Keratinocyte (primary cell): Measurements from ENCODE around the gene SMIM36. TPM values are rescaled to one million over a fixed set of nuclear protein-coding genes. Genes with fewer than 3 reads are reported as not detected.

Source experiments
- DNase-seq: peaks from one replicate; pipeline ENCODE4 v3.0.0-alpha.2; 2011; ENCODE audit warnings: low read depth, missing footprints, low spot score
- FAIRE-seq: peaks from 2 replicates; lab custom pipeline; 2011; peaks lifted over from hg19 to GRCh38; lab: Jason Lieb, UNC
- H2AFZ ChIP-seq: 2 replicates; pipeline ENCODE4 v1.6.0; 2012; ENCODE audit warnings: low read length, control low read depth, inconsistent platforms; ENCODE audit not compliant: control insufficient read depth
- H3K27ac ChIP-seq: 2 replicates; pipeline ENCODE4 v1.5.1; 2011; ENCODE audit warnings: low read length; ENCODE audit not compliant: control insufficient read depth, insufficient read depth
- H3K27me3 ChIP-seq: 3 replicates; pipeline ENCODE4 v1.6.0; 2011; ENCODE audit warnings: low read length; ENCODE audit not compliant: control insufficient read depth, insufficient read depth; ENCODE audit errors: extremely low read depth
- H3K36me3 ChIP-seq, 2 experiments: 2 replicates in 1 of 2; 3 replicates in 1 of 2; pipeline ENCODE4 v1.5.1; 2011; ENCODE audit warnings: low read length in 2 of 2, mild to moderate bottlenecking in 1 of 2; ENCODE audit not compliant: control insufficient read depth in 2 of 2, insufficient read depth in 2 of 2; ENCODE audit errors: extremely low read depth in 1 of 2
- H3K4me1 ChIP-seq: 3 replicates; pipeline ENCODE4 v1.5.1; 2011; ENCODE audit warnings: low read length; ENCODE audit not compliant: control insufficient read depth, insufficient read depth; ENCODE audit errors: extremely low read depth
- H3K4me2 ChIP-seq: 3 replicates; pipeline ENCODE4 v1.6.0; 2011; ENCODE audit warnings: low read depth, low read length; ENCODE audit not compliant: control insufficient read depth, insufficient read depth; ENCODE audit errors: extremely low read depth
- H3K4me3 ChIP-seq, 3 experiments: fragments of 200-600 bp in 1 of 3; sonication (generic) in 1 of 3; 2 replicates in 2 of 3; 3 replicates in 1 of 3; pipeline ENCODE4 v1.5.1; 2011 to 2016; ENCODE audit warnings: low read length in 3 of 3, mild to moderate bottlenecking in 3 of 3, control low read depth in 2 of 3, inconsistent platforms in 1 of 3, low read depth in 1 of 3, mixed read lengths in 1 of 3, mixed run types in 1 of 3, moderate library complexity in 1 of 3; ENCODE audit not compliant: control insufficient read depth in 2 of 3, insufficient read depth in 2 of 3; ENCODE audit errors: extremely low read depth in 1 of 3
- H3K79me2 ChIP-seq: 2 replicates; pipeline ENCODE4 v1.6.0; 2012; ENCODE audit warnings: low read length; ENCODE audit not compliant: control insufficient read depth, insufficient read depth
- H3K9ac ChIP-seq: 3 replicates; pipeline ENCODE4 v1.6.0; 2011; ENCODE audit warnings: low read length; ENCODE audit not compliant: control insufficient read depth, insufficient read depth; ENCODE audit errors: extremely low read depth
- H3K9me1 ChIP-seq: 3 replicates; pipeline ENCODE4 v1.6.0; 2011; ENCODE audit warnings: low read length; ENCODE audit not compliant: control insufficient read depth, insufficient read depth; ENCODE audit errors: extremely low read depth
- H3K9me3 ChIP-seq: 2 replicates; pipeline ENCODE4 v1.5.1; 2012; ENCODE audit warnings: low read depth, low read length; ENCODE audit not compliant: control insufficient read depth
- H4K20me1 ChIP-seq: 3 replicates; pipeline ENCODE4 v1.6.0; 2011; ENCODE audit warnings: low read length; ENCODE audit not compliant: control insufficient read depth, insufficient read depth; ENCODE audit errors: extremely low read depth
- CTCF ChIP-seq, 3 experiments: IDR thresholded peaks in 1 of 3; conservative IDR thresholded peaks in 1 of 3; optimal IDR thresholded peaks in 1 of 3; 2 replicates in 2 of 3; 3 replicates in 1 of 3; pipeline versions ENCODE3 to v1.5.1; 2011; ENCODE audit warnings: low read length in 3 of 3, mild to moderate bottlenecking in 3 of 3, moderate library complexity in 2 of 3, control low read depth in 1 of 3, inconsistent platforms in 1 of 3; ENCODE audit not compliant: insufficient read depth in 2 of 3; ENCODE audit errors: extremely low read depth in 1 of 3
- EZH2 ChIP-seq: IDR thresholded peaks from one replicate; pipeline ENCODE4 v1.6.1; 2012; ENCODE audit warnings: inconsistent platforms, mild to moderate bottlenecking, low read length, moderate library complexity
- dilution Hi-C: fragments of 300-500 bp; cut with MboI; formaldehyde crosslinking; loops from one replicate; pipeline ENCODE4 v1.7.0; 2020; ENCODE audit warnings: low sequenced_read_pairs; ENCODE audit not compliant: extremely low pct_ligation_motif_present
- polyA plus RNA-seq, 5 experiments: library from polyadenylated mRNA; depleted of rRNA in 3 of 5; stranded (reverse) in 3 of 5; stranded (forward) in 1 of 5; unstranded in 1 of 5; fragments of >200 nt; gene quantifications; 1 replicate in 1 of 5; 2 replicates in 3 of 5; 3 replicates in 1 of 5; pipeline versions ENCODE4 v1.2.1 to v1.2.3, GENCODE V29; 2011 to 2012; ENCODE audit warnings: missing spikeins in 2 of 5, low read depth in 1 of 5, low replicate concordance in 1 of 5

The SMIM36 gene
- polyA plus RNA-seq, 1 donor (not counting 4 experiments of a cell fraction or from before 2014, with no cell fraction given) = not detected

GRCh38 chr17:55442953-55443683 lies 68.1 kb downstream of the SMIM36 start:
- no peak for DNase-seq
- Histone ChIP-seq H3K79me2 (no peaks in the 10 kb centered on the region), H3K9me3 (no peaks in the 10 kb centered on the region), H3K9ac (no peak overlapping the region), H4K20me1 (no peaks in the 10 kb centered on the region), H3K36me3 (no peaks in the 10 kb centered on the region), H3K4me1 (peaks cover 6% of the 10 kb centered on the region), H3K27ac (no peak overlapping the region), H3K4me3 (no peak overlapping the region), H3K9me1 (no peaks in the 10 kb centered on the region), H3K27me3 (no peaks in the 10 kb centered on the region), H2AFZ (no peak overlapping the region), H3K4me2 (no peak overlapping the region)
- TF ChIP-seq EZH2 (no peak), CTCF (optimal IDR thresholded peaks at IDR 0.05 in 1 of 3, IDR thresholded peaks at IDR 0.05 in 1 of 3, conservative IDR thresholded peaks at IDR 0.05 in 1 of 3; ENCODE audit: extremely low read depth in 1 of 3, insufficient read depth in 2 of 3, low read length in 3 of 3) (no peak)
- dilution Hi-C loops = no loop called here
- FAIRE-seq = no peak

GRCh38 chr17:55442462-55442861 lies 68.8 kb downstream of the SMIM36 start:
- no peaks in the 10 kb centered on the region for H3K9me3 ChIP-seq
- H3K4me3 ChIP-seq = no peak overlapping the region
- peaks cover 6% of the 10 kb centered on the region for H3K4me1 ChIP-seq
- H3K9me1 ChIP-seq = no peaks in the 10 kb centered on the region
- H2AFZ ChIP-seq = no peak overlapping the region
- FAIRE-seq = no peak
- H3K36me3 ChIP-seq = no peaks in the 10 kb centered on the region
- no peak for TF ChIP-seq CTCF (optimal IDR thresholded peaks at IDR 0.05 in 1 of 3, IDR thresholded peaks at IDR 0.05 in 1 of 3, conservative IDR thresholded peaks at IDR 0.05 in 1 of 3; ENCODE audit: extremely low read depth in 1 of 3, insufficient read depth in 2 of 3, low read length in 3 of 3)
- no peak for TF ChIP-seq EZH2
- no peak for DNase-seq
- no peaks in the 10 kb centered on the region for H4K20me1 ChIP-seq
- dilution Hi-C loops = no loop called here
- H3K9ac ChIP-seq = no peak overlapping the region
- no peak overlapping the region for H3K27ac ChIP-seq
- H3K79me2 ChIP-seq = no peaks in the 10 kb centered on the region
- H3K4me2 ChIP-seq = no peak overlapping the region
- no peaks in the 10 kb centered on the region for H3K27me3 ChIP-seq
